Colonic mucosa (tissue), 4 donors: ENCODE measurements around the gene FRMD5. TPM values are rescaled to one million over a fixed set of nuclear protein-coding genes. Genes with fewer than 3 reads are reported as not detected.

Experiments used
- DNase-seq: peaks from one replicate; pipeline ENCODE4 v3.0.0-alpha.2; 2020
- H3K27ac ChIP-seq: fragments of 200-600 bp; one replicate; pipeline ENCODE4 v1.8.0; 2021
- H3K27me3 ChIP-seq: fragments of 200-600 bp; one replicate; pipeline ENCODE4 v1.8.0; 2021
- H3K36me3 ChIP-seq: fragments of 200-600 bp; one replicate; pipeline ENCODE4 v1.8.0; 2021
- H3K4me1 ChIP-seq: fragments of 200-600 bp; one replicate; pipeline ENCODE4 v1.8.0; 2021; ENCODE audit warnings: mild to moderate bottlenecking
- H3K4me3 ChIP-seq: fragments of 200-600 bp; one replicate; pipeline ENCODE4 v1.8.0; 2021
- H3K9ac ChIP-seq, 2 donors: one replicate each; pipeline ENCODE4 v1.7.0; 2013; ENCODE audit warnings: control low read depth in 2 of 2, low read depth in 2 of 2, low read length in 2 of 2
- H3K9me3 ChIP-seq: fragments of 200-600 bp; one replicate; pipeline ENCODE4 v1.8.0; 2021
- intact Hi-C: fragments of 100-400 bp; cut with DNase I; formaldehyde crosslinking; loops from one replicate; pipeline ENCODE4 v1.14.1; 2022
- total RNA-seq, 2 donors: library from RNA; stranded (reverse); fragmentation: NEBNext Ultra II Directional in 1 of 2; extraction: Animal tissue kit (Norgen Biotek cat#: 25700) in 1 of 2; gene quantifications; one replicate each; pipeline ENCODE4 v1.2.1, GENCODE V29; 2021
- TF ChIP-seq, protein P1 (sequence below): fragments of 200-600 bp; IDR thresholded peaks from one replicate; pipeline ENCODE4 v1.8.0; 2022; ENCODE audit warnings: antibody characterized with exemption, mild to moderate bottlenecking
- donor health status: healthy.
- donor health status: DM: no; HTN: no; CAD: no.
- donor health status: DM: no; HTN: no; CAD: no.

The FRMD5 gene
- total RNA-seq, 2 donors from 2014 or later, result 2.9 to 3.4 TPM

DNA sequence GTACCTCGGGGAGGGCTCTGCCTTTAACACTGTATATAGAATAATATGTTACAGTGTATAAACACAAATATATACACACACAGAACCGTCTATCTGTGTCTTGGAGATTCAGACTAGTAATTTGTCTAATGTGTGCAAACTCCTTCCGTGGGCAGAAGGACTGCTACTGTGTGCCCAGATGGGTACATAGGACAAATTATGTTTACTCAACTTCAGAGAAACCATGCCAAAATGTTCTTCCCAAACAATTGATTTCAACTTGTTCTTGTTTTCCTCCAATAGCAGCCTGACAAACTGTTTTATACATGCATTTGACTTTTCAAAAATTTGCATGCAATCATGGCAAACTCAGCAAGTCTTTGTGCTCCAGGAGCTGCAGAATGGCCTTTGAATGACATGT is 97.5 kb downstream of the FRMD5 start:
- no peaks in the 10 kb centered on the region for H3K9me3 ChIP-seq
- TF ChIP-seq, protein P1, sequence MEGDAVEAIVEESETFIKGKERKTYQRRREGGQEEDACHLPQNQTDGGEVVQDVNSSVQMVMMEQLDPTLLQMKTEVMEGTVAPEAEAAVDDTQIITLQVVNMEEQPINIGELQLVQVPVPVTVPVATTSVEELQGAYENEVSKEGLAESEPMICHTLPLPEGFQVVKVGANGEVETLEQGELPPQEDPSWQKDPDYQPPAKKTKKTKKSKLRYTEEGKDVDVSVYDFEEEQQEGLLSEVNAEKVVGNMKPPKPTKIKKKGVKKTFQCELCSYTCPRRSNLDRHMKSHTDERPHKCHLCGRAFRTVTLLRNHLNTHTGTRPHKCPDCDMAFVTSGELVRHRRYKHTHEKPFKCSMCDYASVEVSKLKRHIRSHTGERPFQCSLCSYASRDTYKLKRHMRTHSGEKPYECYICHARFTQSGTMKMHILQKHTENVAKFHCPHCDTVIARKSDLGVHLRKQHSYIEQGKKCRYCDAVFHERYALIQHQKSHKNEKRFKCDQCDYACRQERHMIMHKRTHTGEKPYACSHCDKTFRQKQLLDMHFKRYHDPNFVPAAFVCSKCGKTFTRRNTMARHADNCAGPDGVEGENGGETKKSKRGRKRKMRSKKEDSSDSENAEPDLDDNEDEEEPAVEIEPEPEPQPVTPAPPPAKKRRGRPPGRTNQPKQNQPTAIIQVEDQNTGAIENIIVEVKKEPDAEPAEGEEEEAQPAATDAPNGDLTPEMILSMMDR, result no peak
- no peak overlapping the region for H3K9ac ChIP-seq
- DNase-seq, result no peak
- intact Hi-C loops, result no loop called here
- H3K36me3 ChIP-seq, result no peaks in the 10 kb centered on the region
- H3K4me1 ChIP-seq, result no peaks in the 10 kb centered on the region
- H3K27me3 ChIP-seq, result no peaks in the 10 kb centered on the region
- H3K4me3 ChIP-seq, result no peak overlapping the region
- H3K27ac ChIP-seq, result no peak overlapping the region

DNA sequence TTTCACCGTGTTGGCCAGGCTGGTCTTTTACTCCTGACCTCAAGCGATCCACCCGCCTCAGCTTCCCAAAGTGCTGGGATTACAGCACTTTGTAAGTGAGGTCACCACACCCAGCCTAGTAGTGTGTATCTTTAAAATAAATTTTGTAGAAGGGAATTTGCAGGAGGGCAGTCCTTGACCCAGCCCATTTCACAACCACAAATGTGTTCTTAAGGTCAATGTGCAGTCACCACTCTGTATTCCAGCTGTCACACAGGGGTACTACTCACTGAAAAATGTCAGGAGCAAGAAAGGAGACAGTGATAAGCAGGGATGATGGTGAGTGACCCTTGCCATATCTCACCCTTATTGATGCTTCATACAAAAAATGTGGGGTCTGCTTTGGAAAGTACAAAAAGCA is 98.5 kb downstream of the FRMD5 start:
- Histone ChIP-seq H3K9me3 (no peaks in the 10 kb centered on the region), H3K4me1 (no peaks in the 10 kb centered on the region), H3K27me3 (no peaks in the 10 kb centered on the region), H3K27ac (no peak overlapping the region), H3K9ac (no peak overlapping the region), H3K4me3 (no peak overlapping the region), H3K36me3 (no peaks in the 10 kb centered on the region)
- intact Hi-C loops, result no loop called here
- TF ChIP-seq, protein P1, result no peak
- DNase-seq, result no peak

DNA sequence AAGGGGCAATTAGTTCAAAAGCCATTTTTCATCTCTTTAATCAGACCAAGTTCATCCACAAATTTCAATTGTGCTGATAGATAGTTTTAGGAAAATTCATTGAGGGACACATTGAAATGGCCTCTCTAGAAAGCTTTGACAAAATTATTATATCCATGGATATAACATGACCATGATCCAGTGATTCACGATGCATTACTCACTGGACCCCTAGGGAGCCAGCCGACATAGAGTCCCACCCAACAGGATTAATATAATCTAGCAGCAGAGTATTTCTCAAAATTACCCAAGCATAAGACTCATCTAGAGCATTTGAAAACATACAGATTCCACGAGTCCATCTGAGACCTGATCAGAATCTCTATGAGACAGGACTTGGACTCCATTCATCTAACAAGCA is 100.3 kb downstream of the FRMD5 start:
- no peak overlapping the region for H3K9ac ChIP-seq
- H3K36me3 ChIP-seq, result no peaks in the 10 kb centered on the region
- H3K4me3 ChIP-seq, result no peak overlapping the region
- intact Hi-C loops, result no loop called here
- TF ChIP-seq, protein P1, result no peak
- no peak for DNase-seq
- H3K9me3 ChIP-seq, result no peaks in the 10 kb centered on the region
- H3K4me1 ChIP-seq, result no peaks in the 10 kb centered on the region
- H3K27ac ChIP-seq, result no peak overlapping the region
- no peaks in the 10 kb centered on the region for H3K27me3 ChIP-seq

DNA sequence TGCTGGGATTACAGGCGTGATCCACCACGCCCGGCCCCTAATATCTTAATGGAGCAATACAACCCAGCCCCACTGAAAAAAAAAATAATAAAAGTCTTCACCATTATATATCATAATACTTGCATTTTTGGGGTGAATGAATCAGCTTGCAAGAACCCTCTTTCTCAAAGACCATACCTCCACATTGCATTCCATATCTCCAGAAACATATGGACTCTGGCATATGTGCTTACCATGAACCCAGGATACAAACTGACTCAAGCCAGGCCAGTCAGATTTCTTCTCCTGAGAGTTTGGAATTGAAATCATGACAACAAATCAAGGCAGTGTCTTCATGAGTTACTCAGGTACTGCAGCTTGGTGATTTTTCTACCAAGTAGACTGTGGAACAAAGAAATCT is 101.2 kb downstream of the FRMD5 start:
- H3K4me3 ChIP-seq, result no peak overlapping the region
- H3K4me1 ChIP-seq, result no peaks in the 10 kb centered on the region
- intact Hi-C loops, result no loop called here
- no peak for DNase-seq
- TF ChIP-seq, protein P1, result no peak
- no peak overlapping the region for H3K9ac ChIP-seq
- no peaks in the 10 kb centered on the region for H3K27me3 ChIP-seq
- H3K9me3 ChIP-seq, result no peaks in the 10 kb centered on the region
- no peak overlapping the region for H3K27ac ChIP-seq
- no peaks in the 10 kb centered on the region for H3K36me3 ChIP-seq

DNA sequence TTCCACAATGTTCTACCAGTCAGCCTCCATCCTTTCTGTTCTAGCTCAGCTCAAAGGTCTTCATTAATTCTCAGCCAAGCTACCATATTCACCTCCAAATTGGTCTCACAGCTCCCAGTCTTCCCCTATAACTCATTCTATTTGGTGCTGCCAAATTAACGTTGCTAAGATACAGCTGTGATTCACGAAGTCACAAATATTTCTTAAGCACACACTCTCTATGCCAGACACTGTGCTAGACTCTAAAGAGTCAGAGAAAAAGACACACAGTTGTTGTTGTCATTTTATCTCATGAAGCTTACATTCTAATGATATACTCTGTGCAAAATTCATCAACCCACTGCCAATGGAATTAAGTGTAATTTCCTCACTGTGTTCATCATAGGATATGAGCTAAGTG is 102.8 kb downstream of the FRMD5 start:
- H3K4me1 ChIP-seq, result no peaks in the 10 kb centered on the region
- H3K27me3 ChIP-seq, result no peaks in the 10 kb centered on the region
- no peaks in the 10 kb centered on the region for H3K36me3 ChIP-seq
- no peak for DNase-seq
- H3K9ac ChIP-seq, result no peak overlapping the region
- H3K27ac ChIP-seq, result no peak overlapping the region
- H3K9me3 ChIP-seq, result no peaks in the 10 kb centered on the region
- no peak overlapping the region for H3K4me3 ChIP-seq
- intact Hi-C loops, result no loop called here
- TF ChIP-seq, protein P1, result no peak
